Lung (tissue), 12 donors: ENCODE measurements around the gene EPN2. TPM values are rescaled to one million over a fixed set of nuclear protein-coding genes. Genes with fewer than 3 reads are reported as not detected.

ENCODE experiments used
- ATAC-seq: fragments of 200-7000 bp; cut with Tn5 transposase; one replicate; pipeline ENCODE4 v1.9.1; 2020; ENCODE audit warnings: moderate number of reproducible peaks; ENCODE audit not compliant: insufficient read depth, low FRiP score
- DNase-seq, 3 donors: peaks; one replicate each; pipeline ENCODE4 v3.0.0-alpha.2; 2013 to 2017
- H3K27ac ChIP-seq, 2 donors: one replicate each; pipeline ENCODE4 v1.5.1; 2013; ENCODE audit warnings: mild to moderate bottlenecking in 2 of 2, moderate library complexity in 2 of 2, control low read depth in 1 of 2, inconsistent platforms in 1 of 2, low read depth in 1 of 2, low read length in 1 of 2
- H3K27me3 ChIP-seq, 3 donors: one replicate each; pipeline ENCODE4 v1.5.1; 2013; ENCODE audit warnings: low read length in 2 of 3; ENCODE audit not compliant: control insufficient read depth in 3 of 3, insufficient read depth in 3 of 3
- H3K36me3 ChIP-seq, 4 donors: one replicate each; pipeline ENCODE4 v1.5.1; 2013; ENCODE audit warnings: low read length in 4 of 4, mild to moderate bottlenecking in 1 of 4, moderate library complexity in 1 of 4; ENCODE audit not compliant: control insufficient read depth in 4 of 4, insufficient read depth in 4 of 4
- H3K4me1 ChIP-seq, 5 donors: one replicate each; pipeline ENCODE4 v1.5.1; 2013; ENCODE audit warnings: low read length in 5 of 5, mild to moderate bottlenecking in 2 of 5, moderate library complexity in 1 of 5; ENCODE audit not compliant: control insufficient read depth in 5 of 5, insufficient read depth in 5 of 5
- H3K4me3 ChIP-seq: one replicate; pipeline ENCODE4 v1.5.1; 2013; ENCODE audit warnings: mild to moderate bottlenecking, control low read depth, moderate library complexity
- H3K9ac ChIP-seq, 2 donors: one replicate each; pipeline ENCODE4 v1.5.1; 2013; ENCODE audit warnings: low read length in 2 of 2, control low read depth in 1 of 2; ENCODE audit not compliant: insufficient read depth in 1 of 2
- H3K9me3 ChIP-seq, 4 donors: one replicate each; pipeline ENCODE4 v1.5.1; 2013; ENCODE audit warnings: low read length in 3 of 4, mild to moderate bottlenecking in 1 of 4, moderate library complexity in 1 of 4; ENCODE audit not compliant: control insufficient read depth in 4 of 4, insufficient read depth in 3 of 4
- WGBS, 2 donors: extraction: QIAGEN DNeasy Blood & Tissue Kit; methylation state at CpG; one replicate each; pipeline ENCODE4 v1.1.7; 2013; 5-methylcytosine and 5-hydroxymethylcytosine counted together
- polyA plus RNA-seq, 2 donors: library from polyadenylated mRNA; stranded (reverse); fragments of 200-250 nt; gene quantifications; one replicate each; pipeline ENCODE4 v1.2.1, GENCODE V29; 2013
- total RNA-seq, 2 donors: library from RNA; depleted of rRNA in 1 of 2; stranded (reverse); fragments of >200 nt in 1 of 2; gene quantifications; one replicate each; pipeline ENCODE4 v1.2.1, GENCODE V29; 2014 to 2021
- TF ChIP-seq, protein P1 (sequence below): IDR thresholded peaks from 2 replicates; pipeline ENCODE4 v1.5.1; 2012; ENCODE audit warnings: mild to moderate bottlenecking; ENCODE audit errors: control extremely low read depth, extremely low read depth
- donor health status: control.
- donor health status: control.
- donor health status: Bipolar disorder and iron deficiency.
- donor health status: healthy.
- donor health status: DM: yes; HTN: yes; CAD: no.

EPN2 gene
- total and polyA plus RNA-seq, 4 donors: 16.7 to 73.7 (median 37.4) TPM

DNA sequence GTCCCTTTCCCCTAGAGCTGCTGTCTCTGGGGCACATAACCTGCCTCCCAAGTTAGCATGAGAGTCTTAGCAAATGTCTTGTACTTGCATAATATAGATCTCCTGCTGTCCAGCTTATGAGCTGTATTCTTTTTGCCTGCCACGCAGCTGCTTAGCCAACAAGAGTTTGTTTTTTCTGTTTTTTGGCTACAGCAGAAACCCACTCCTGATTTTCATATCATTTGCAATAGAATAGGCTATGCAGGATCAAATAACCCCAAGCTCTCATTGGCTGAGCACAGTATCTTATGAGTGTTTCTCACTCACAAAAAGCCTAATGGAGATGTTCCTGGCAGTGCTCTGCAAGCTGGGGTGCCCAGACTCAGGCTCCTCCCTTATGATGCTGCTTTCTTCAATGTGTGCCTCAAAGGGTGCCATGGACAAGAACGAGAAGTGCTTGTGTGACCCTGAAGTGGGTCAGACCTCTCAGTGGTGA is 102.2 kb downstream of the EPN2 start:
- ATAC-seq (no peak), DNase-seq (peak in 2 of 3 donors; percentile 13 to 53)
- TF ChIP-seq, protein P1, sequence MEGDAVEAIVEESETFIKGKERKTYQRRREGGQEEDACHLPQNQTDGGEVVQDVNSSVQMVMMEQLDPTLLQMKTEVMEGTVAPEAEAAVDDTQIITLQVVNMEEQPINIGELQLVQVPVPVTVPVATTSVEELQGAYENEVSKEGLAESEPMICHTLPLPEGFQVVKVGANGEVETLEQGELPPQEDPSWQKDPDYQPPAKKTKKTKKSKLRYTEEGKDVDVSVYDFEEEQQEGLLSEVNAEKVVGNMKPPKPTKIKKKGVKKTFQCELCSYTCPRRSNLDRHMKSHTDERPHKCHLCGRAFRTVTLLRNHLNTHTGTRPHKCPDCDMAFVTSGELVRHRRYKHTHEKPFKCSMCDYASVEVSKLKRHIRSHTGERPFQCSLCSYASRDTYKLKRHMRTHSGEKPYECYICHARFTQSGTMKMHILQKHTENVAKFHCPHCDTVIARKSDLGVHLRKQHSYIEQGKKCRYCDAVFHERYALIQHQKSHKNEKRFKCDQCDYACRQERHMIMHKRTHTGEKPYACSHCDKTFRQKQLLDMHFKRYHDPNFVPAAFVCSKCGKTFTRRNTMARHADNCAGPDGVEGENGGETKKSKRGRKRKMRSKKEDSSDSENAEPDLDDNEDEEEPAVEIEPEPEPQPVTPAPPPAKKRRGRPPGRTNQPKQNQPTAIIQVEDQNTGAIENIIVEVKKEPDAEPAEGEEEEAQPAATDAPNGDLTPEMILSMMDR: no peak
- peaks cover 0 to 30% (median 12%) of the 10 kb centered on the region in 5 donors for H3K4me1 ChIP-seq
- H3K36me3 ChIP-seq: peaks cover 0 to 2% (median under 1%) of the 10 kb centered on the region in 4 donors
- H3K9ac ChIP-seq: no peak overlapping the region
- no peak overlapping the region for H3K4me3 ChIP-seq
- H3K27me3 ChIP-seq: no peaks in the 10 kb centered on the region
- no peaks in the 10 kb centered on the region for H3K9me3 ChIP-seq
- WGBS, 2 donors: 72 to 77% methylated on average over 2 of the region's 2 CpGs
- no peak overlapping the region for H3K27ac ChIP-seq

DNA sequence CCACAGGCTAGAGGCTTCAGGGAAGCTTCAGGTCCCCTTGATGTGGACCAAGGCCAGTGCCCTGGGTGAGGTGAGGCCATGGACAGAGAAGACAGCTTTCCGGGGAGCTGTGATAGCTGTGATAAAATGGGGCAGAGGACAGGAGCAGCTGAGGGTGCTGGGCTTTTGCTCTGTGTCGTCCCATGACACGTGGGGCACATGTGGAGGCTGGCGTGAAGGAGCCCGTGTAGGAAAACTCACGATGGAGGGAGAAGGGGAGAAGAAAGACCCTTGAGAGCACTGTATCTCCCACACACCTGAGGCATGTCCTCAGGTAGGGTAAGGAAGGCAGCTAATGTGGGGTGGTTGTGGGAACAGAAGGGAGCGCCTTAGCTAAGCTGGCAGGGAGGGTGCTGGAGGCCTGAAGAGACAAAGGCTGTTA is 104.1 kb downstream of the EPN2 start:
- TF ChIP-seq, protein P1: no peak
- peaks cover 0 to 2% (median 0%) of the 10 kb centered on the region in 4 donors for H3K36me3 ChIP-seq
- no peak overlapping the region for H3K9ac ChIP-seq
- ATAC-seq (no peak), DNase-seq (peak in 1 of 3 donors; percentile 11)
- peaks cover 0 to 30% (median 15%) of the 10 kb centered on the region in 5 donors for H3K4me1 ChIP-seq
- H3K9me3 ChIP-seq: no peaks in the 10 kb centered on the region
- H3K27ac ChIP-seq: no peak overlapping the region
- no peaks in the 10 kb centered on the region for H3K27me3 ChIP-seq
- 72 to 77% methylated on average over 7 of the region's 7 CpGs for WGBS, 2 donors
- no peak overlapping the region for H3K4me3 ChIP-seq

DNA sequence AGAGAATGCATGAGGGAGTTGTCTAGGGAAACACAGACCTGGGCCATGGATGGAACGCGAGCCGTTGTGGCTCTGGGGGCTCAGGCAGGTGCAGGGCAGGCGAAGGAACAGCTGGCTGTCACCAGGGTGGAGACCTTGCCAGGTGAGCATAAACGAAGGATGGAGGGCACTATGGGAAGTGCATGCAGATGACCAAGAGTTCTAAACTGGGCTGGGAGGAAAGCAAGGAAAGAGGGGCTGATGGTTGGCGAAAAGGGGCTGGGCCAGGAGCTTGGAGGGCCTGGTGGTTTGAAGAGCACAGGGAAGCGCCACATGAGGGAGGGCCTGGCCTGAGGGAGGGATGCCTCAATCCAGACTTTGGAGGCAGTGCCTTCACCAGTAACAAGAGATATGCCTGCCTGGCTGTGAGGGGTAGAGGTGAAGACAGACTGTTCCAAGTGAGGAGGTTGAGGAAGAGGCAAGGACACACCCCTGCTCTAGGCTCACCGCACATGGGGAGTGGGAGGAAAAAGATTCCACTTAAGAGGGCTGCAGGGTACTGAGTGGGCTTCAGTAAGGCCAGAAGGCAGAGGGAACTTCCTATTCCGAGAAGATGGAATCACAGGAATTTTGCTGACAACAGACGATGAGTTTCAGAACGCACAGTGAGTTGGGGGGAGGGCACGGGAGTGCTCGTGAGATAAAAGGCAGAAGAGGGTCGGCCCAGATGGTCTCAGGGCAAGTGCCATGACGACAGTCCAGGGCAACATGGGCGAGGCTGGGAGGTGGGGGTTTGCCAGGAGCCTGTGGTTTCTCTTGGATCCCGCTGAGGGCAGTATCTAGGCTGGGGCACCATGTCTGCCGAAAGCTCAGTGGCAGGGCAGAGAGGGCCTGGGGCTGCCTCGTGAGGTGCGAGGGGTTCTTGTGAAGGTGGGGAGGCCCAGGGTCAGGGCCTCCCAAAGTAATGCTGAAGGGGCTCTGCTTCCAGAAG is 104.8 kb downstream of the EPN2 start:
- no peaks in the 10 kb centered on the region for H3K27me3 ChIP-seq
- no peak overlapping the region for H3K27ac ChIP-seq
- H3K36me3 ChIP-seq: peaks cover 0 to 2% (median 0%) of the 10 kb centered on the region in 4 donors
- peaks cover 0 to 27% (median 13%) of the 10 kb centered on the region in 5 donors for H3K4me1 ChIP-seq
- TF ChIP-seq, protein P1: no peak
- DNase-seq: peak; percentile 57 to 70 (median 69)
- H3K9ac ChIP-seq: no peak overlapping the region
- no peaks in the 10 kb centered on the region for H3K9me3 ChIP-seq
- H3K4me3 ChIP-seq: no peak overlapping the region
- no peak for ATAC-seq
- 60 to 70% methylated on average over 20 of the region's 20 CpGs for WGBS, 2 donors
